Fibroblast of skin of back (primary cell): ENCODE data around the gene CPNE6.

Source experiments
- DNase-seq: peaks from one replicate; pipeline ENCODE4 v3.0.0-alpha.2; 2013

The CPNE6 gene

DNA sequence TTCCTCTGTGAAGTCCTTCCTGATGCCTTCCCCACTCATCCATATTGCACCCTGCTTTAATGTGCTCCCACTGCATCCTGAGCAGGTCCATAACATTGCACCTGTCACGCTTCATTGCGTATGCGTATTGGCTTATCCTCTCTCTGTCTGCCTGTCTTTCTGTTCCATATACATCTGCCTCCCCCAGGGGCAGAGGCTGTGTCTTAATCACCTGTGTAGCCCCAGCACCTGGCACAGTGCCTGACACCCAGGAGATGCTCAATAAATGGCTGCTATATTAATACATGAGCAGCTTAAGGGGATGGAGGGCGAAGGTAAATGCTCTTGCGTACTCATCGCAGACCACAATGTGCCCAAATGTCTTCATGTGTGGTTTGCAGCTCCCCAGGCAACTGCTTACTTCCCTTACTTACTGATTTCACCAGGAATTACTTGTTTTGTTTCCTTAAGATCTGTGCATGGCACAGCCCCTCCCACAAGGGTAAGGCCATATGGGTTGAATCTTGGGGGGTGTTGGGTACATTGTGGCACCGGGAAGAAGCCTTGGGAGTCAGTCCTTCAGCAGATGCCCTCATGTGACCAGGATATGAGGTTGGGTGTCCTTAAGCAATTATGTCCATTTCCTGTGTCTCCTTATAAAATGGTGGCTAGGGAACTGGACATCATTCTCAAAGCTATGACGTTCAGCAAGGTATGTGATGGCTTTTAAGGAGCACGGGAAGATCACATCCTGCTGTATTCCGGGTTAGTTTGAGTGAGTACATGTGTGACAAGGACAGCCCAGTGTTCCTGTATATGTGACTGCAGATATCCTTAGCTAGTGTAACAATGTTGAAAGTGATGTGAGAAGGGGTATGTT lies 848 bp upstream of the CPNE6 start:
- DNase-seq: no peak

DNA sequence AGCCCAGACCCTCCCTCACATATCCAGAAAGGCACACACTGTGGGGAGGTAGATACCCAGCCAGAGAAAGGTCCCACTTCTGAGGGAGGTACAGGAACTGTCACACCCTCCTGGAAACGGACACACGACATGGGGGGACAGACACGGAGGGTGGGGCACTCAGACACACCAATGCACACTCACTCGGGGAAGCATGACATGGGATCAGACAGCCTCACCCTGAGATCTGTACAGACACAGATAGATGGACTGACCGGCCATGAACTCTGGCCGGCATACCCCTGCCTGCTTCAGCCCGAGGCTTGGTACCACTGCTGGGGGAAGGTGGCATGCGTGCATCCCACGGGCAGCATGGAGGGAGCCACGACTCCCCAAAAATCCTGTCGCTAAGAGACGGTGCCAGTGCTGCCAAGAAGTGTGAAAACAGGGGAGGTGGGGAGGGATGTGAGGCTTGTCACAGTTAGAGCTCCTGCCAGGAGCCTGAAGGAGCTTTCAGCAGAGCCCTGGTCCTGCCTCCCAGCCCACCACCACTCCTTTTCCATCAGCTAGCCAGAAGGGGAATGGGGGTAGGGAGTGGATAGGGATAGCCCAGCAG lies 571 bp downstream of the CPNE6 start:
- DNase-seq: no peak

DNA sequence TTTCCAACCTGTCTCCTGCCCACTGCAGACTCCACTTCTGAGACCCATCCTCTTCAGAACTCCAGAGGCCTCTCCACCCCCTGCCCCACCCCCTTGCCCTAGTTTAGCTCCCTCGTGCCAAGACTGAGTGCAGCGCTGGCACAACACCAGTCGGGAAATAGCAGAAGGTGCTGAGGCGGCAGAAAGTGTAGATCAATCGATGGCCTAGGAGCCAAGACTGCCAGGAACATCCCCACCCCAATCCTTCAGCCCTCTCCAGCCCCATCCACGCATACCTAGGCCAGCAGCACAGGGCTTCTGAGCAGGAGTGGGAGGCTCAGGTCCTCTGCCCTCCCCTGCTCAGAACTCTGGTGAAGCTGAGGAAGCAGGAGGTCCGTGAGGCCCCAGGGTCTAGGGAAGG lies 1.1 kb downstream of the CPNE6 start:
- DNase-seq: no peak

DNA sequence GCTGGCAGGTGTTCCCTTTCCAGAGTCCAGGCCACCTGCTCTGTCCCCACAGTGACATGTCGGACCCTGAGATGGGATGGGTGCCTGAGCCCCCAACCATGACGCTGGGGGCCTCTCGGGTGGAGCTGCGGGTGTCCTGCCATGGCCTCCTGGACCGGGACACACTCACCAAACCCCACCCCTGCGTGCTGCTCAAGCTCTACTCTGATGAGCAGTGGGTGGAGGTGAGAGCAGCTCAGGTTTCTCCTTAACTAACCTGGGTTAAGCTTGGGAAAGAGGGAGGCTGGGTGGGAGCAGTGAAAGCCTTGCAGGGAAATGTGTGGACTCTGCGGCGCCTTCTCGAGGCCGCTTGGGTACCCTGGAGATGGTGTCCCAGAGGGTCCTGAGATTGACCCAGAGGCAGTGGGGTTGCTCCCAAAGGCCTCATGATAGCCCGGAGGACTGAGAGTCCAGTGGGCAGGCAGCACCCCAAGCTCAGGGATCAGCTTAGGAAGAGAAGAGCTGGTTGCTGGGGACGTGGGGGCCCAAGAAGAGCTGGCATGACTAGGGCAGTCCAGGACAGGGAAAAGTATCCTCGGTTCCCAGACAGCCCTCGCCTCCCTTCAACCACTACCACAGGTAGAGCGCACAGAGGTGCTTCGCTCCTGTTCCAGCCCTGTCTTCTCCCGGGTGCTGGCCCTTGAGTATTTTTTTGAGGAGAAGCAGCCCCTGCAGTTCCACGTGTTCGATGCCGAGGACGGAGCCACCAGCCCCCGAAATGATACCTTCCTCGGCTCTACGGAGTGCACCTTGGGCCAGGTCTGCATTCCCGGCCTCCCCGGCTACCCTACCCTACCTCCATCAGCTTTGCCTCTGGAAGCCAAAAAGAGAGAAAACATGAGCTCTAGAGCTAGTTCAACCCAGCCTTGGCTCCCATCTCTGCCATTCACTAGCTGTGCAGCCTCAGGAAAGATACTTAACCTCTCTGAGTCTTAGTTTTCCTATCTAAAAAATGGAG lies 1.8 kb downstream of the CPNE6 start:
- DNase-seq: no peak

DNA sequence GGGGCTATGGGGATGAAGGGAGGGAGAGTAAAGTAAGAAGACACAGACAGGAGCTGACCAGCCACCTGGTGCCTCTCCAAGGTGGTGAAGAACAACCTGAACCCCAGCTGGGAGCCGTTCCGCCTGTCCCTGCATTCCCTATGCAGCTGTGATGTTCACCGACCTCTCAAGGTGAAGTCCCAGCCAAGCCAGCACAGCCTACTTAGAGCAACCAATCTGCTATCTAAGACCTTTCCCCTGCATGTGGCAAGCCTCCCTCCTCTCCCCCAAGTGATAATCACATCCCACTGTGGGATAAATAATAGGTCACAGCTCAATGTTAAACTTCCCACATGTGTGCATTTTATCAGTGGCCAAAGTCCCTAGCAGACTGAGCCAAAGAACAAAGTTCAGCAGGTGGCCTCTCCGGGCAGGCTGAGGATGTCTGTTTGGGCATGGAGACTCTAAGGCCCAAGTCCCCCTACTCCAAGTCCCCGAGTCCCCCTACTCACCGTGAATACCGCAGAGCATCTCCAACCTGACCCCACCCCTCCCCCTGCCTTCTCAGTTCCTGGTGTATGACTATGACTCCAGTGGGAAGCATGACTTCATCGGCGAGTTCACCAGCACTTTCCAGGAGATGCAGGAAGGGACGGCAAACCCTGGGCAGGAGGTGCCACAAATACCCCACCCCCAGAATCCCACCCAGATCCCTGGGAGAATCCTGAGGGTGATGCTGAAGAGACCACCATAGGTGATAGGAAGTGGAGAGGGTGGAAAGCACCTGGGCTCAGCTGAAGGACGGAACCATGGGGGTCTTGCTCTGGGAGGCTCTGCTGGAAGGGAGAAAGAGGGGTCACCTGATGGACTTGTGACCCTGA lies 3.5 kb downstream of the CPNE6 start:
- no peak for DNase-seq

DNA sequence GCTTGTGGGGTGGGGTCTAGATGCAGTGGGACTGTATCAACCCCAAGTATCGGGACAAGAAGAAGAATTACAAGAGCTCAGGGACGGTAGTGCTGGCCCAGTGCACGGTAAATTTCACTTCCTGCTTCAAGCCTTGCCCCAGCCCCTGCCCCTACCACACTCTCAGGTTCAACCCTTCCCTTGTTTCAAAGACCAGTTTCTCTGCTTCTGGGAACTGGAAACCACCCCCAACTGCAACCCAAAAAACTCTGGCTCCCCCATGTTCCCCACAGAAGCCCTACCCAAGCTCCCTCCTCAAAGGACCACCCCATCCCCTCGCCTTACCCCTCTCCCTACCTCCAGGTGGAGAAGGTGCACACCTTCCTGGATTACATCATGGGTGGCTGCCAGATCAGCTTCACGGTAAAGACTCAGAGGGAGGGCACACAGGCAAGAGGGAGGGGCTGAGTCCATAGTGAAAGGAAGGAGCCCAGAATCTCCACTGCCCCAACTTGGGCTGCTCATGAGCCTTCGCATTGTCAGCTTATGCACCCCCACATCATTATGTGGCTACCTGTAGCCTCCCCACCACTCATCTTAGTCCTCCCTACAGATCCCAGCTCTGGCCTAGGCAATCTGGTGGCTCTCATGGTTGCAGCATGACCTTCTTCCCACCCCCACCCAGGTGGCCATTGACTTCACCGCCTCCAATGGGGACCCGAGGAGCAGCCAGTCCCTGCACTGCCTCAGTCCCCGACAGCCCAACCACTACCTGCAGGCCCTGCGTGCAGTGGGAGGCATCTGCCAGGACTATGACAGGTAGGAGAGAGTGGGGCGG lies 4.3 kb downstream of the CPNE6 start:
- DNase-seq: no peak

DNA sequence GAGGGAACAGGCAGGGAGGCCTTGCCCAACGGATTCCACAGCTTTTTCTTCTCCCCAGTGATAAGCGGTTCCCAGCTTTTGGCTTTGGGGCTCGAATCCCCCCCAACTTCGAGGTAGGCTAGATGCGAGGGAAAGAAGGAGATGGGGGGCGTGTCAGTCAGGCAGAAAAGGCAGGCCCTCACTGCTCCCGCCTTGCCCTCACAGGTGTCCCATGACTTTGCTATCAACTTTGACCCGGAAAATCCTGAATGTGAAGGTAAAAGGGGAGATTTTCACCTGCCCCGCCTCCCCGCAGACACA lies 4.9 kb downstream of the CPNE6 start:
- no peak for DNase-seq

DNA sequence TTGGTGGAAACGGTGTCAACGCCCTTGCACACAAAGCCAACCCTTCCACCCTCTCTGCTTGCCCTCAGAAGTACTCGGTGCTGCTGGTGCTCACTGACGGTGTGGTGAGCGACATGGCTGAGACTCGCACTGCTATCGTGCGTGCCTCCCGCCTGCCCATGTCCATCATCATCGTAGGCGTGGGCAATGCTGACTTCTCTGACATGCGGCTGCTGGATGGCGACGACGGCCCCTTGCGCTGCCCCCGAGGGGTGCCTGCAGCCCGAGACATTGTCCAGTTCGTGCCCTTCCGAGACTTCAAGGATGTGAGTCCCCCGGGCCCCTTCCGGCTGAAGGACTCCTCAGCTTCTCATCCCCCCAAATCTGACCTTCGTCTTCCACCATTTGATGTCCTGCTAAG lies 5.7 kb downstream of the CPNE6 start:
- no peak for DNase-seq

DNA sequence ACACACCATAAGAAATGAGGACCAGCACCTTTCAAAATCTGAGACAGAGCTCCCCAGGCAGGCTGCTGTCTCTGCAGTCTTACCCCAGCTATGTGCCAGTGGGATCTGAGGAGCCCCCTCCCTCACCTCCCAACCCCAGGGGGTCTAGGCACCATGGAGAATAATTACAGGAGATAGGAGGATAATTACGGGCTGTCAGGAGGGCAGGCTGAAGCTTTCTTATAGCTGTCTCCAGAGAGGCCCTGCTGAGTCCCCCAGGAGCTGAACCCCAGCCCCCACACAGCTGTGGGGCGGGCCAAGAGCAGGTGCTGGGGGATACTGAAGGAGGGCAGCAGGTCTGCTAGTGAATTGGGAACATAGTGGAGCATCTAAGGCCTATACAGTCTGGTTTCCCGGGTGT lies 6.8 kb downstream of the CPNE6 start:
- DNase-seq: no peak

DNA sequence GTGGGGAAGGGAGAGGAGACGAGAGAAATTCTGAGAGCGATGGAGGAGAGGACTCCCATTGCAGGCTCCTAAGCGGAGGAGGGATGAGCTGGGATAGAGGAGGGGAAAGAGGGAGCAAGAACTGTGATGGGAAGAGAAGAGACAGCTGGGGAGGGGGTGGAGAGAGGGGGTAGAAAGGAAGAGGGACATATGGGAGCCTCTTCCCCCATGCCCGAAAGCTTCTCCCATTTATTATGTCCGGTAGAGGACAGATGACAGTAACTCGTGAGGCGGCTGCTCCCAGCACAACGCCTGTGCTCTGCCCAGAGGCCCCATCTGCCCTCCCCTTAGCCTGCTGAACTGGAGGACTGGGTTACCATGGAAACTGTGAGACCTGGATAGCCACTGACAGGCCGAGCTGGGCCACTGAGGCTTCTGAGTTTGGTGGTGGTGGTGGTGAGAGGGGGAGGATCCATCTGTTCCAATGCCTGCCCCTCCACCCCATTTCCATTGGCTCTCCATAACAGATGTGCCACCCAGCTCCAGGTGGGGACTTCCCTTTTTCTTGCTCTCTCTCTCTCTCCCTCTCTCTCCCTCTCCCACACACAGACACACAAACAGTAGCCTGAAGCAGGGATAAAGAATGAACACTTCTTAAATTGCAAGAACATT lies 8.3 kb downstream of the CPNE6 start:
- DNase-seq: no peak

DNA sequence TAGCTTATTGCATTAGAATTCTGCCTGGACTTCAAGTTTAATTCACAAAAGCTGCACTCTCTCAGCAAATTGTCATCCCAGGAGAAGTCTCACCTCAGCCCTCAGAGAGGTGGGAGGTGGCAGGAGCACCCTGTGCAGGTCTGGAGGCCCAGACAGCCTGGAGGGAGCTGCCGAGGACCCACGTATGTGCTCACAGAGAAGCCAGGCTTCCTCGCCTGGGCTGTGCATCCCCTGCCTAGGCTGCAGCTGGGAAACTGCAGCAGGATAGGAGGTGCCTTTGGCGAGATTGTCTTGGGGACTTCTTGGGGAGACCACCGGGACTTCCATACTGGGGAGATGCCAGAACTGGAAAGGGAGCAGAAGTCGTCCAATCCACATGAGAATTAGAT lies 8.8 kb downstream of the CPNE6 start:
- DNase-seq: no peak

DNA sequence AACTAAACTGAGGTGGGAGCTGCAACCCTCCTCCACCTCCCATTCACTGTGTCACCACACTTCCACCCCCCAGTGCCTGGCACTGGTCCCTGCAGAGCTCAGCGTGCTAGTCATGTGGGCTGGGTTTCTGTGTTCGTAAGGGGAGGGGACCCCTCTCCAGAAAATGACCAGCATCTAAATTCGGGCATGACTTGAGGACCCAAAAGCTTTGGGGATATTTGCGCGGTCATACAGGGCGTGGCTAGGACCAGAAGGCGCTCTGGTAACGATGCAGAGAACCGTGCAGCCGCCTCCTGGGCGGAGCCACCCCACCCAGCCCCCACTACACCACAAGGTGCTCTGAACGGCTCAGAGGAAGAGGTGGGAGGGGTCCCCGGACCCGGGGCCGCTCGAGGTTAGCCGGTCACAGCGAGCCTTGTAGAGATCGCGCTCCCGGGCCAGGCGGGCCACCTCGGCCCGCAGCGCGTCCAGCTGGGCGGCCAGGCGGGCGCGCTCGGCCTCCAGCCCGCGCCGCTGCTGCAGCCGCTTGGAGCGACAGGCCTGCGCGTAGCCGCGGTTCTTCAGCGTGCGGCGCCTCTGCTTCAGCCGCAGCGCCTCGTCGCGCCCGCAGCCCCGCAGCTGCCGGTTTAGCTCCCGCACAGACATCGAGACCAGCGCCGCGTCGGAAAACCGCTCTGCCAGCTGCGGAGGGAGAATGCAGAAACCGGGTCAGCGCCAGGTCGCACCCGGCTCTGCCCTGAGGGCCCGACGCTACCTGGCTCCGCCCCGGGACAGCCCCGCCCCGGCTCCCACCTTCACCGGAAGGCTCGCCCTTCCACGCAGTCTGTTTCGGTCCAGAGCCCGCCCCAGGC lies 9.8 kb downstream of the CPNE6 start:
- DNase-seq: peak; percentile 20

DNA sequence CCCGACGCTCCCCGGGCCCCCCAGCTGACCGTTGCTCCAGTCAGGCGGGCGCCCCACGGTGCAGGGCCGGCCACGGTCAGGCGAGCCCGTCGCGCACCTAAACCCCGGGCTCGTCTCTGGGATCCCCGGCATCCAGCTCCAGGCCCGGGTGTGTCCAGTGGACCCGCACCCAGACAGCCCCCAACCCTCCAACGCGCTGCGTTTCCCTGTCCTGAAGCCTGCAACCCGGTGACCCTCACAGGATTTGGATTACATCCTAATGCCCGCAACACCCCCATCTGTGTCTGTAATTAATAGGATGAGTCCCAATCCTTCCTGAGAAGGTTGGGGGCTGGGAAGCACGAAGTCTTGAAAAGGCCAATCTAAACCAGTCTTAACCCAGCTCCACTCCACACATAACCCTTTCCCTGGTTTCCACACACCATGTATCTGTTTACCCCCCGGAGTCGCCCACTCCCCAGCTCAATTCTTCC lies 10.4 kb downstream of the CPNE6 start:
- DNase-seq: no peak

DNA sequence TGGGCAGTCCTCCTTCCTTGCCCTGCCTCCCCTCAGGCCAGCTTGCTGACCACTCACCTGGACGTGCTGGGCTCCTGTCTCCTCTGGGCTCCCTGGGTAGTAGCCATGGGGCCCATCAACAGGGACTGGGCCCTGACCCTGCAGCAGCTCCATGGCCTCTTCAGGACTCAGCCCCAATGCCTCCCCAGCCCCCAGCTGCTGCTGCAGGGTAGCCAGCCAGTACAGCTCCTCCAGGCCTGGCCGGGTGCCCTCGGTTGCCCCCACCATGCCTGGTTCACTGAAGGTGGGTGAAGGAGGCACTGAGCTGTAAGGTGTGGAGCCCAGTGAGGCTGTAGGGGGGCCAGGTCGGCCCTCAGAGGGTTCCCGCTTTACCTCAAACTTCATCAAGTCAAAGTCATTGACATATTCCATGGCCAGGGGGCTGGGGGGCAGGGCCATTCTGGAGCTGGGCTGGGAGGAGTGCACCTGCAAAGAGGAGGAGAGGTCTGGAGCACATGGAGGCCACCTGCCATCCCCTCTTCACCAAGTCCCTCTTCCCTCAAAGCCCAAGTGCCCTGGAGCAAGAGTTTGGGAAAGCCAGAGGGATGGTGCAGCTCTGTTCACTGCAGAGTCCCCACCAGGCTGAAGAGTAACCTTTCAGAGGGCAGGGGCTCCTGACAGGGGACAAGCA lies 11.2 kb downstream of the CPNE6 start:
- DNase-seq: no peak

DNA sequence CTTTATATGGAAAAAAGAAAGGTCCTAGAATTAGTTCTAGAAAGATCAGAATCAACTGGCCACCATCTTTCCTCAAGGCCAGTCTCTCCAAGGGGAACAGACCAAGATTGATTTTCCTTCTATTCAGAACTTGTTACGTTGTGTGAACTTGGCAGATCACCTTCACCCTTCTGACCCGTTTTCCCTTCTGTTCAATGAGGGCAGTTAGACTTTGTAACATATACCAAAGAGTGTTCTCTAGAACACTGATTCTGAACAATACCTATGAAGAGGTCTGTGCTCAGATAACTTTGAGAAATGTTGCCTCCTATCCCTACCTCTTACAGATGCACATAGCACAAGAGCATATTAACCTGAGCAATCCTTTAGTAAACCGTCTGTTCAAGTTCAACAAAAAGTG lies 12.1 kb downstream of the CPNE6 start:
- no peak for DNase-seq

DNA sequence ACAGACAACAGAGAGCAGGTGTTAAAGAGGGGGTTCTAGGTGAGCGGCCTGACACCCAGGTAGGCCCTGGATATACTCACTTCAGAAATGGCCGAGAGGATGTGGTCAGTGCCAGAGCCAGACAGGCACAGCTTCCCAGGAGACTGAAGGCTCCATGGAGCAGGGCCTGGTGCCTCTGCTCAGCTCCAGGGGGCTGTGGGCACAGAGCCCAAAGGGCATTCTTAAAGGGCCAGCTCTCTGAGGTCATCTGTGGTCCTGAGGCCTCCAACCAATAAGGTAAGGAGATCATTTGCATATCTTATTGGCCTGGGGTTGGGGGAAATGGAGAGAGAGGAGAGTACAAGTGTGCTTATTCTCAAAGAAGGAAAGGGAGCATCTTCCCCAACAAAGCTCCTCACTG lies 13.1 kb downstream of the CPNE6 start:
- peak; percentile 12 for DNase-seq

DNA sequence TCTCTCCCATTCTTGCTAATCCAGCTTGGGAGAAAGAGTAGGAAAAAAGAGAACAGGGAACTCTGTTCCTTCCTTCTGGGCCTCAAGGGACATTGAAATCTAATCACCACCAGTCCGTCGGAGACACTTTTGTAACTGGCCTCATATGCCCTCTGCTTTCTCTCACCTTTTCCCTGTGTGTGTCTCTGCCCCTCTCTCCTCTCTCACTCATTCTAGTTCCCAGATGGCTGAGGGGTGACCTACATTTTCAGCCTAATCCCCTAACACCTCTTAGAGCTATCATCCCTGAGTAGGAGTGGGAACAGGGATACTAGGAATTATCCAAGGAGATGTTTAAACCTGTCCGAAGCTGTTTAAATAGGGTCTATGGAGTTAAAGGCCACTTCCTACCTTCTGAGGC lies 13.9 kb downstream of the CPNE6 start:
- DNase-seq: no peak

DNA sequence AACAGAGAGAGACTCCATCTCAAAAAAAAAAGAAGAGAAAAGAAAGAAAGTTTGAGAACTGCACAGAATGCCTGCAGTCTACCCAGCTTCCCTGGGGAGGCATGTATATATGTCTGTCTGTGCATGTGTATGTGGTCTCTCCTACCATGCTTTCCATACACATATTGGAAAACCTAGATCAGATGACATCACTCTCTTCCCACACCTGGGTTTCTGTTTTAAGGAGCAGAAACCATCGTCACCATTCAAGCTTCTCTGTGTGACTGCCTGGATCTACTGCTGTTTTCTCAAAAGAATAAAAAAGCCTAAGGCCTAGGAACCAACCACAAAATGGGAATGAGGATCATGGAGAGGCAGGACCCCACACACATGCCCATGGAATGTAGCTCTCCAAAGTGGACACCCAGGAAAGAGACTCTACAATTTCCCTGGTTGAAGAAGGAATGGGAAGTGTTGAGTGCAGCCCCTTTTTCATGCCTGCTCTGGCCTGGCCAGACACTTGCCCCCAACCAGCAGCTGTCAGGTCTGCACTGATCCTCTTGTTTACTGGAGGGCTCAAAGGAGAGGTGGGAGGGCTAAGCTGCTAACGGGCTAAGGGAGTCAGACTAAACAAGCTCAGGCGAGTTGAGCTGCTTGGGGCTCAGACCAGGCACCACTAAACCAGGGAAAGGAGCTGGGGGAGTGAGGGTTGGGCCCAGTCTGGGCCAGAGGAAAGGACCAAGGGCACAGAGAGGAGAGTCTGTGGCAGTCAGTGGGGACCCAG lies 15.0 kb downstream of the CPNE6 start:
- no peak for DNase-seq

DNA sequence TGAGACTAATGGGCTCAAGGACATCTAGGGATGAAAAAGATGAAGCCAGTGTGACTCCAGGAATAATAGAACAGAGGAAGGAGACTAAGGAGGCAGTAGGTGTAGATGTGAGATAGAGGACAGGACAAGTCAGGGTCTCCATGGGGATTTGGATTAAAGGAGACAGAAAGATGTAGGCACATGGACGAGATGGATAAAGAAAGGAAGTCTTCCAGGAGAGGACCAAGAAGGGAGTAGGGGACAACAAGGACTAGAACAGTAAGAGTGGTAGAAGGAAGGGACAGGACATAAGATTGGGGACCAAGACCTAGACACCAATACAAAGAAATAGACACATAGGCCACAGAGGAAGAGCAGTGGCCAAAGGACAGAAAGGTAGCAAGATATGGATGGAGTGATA lies 15.6 kb downstream of the CPNE6 start:
- no peak for DNase-seq
